ENCODE results near the gene GPR150.
A peak's percentile ranks its signal among the peaks of the same experiment; 100 is the strongest.

Gene GPR150

DNA sequence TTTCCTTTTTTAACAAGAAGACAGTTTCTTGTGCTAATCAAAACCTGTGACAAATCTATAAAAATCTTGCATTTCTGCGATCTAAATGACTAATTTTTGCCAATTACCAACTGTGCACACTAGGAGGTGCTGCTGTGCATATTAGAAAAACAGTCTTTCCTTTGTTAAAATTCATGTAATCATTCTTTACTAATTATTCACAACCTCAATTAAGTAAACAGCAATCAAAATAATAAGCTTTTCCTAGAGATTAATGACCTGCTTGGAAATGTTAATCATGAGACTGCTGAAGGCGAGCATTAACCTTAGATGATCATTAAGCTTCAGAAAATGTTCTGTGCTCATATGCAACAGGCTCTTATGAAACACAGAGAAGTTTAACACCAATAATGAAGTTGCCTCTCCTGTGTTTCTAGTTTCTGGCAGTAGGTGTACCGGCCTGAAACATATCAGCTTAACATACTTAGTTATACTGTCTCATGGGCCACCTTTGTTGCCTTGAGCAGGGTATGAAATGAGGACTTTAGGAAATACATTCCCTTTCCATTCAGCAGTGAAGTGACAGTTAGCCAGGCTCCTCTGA is 44.4 kb downstream of the GPR150 start:
- FAIRE-seq, result peak; percentile 79
- DNase-seq (ENCODE audit: insufficient read length, low spot score), result no peak
- no peak for TF ChIP-seq POLR2A (IDR thresholded peaks at IDR 0.05; ENCODE audit: low read depth, low read length)
- TF ChIP-seq TAF1 (IDR thresholded peaks at IDR 0.05; ENCODE audit: low read depth, low read length), result no peak
- TF ChIP-seq POU2F2 (IDR thresholded peaks at IDR 0.05; ENCODE audit: low read depth, low read length), result no peak
- no peak for TF ChIP-seq POLR2AphosphoS5 (IDR thresholded peaks at IDR 0.05; ENCODE audit: low read depth, low read length)
- TF ChIP-seq PAX5 (IDR thresholded peaks at IDR 0.05; ENCODE audit: insufficient read depth, low read length, severe bottlenecking), result no peak
- TF ChIP-seq SPI1 (IDR thresholded peaks at IDR 0.05; ENCODE audit: low read depth, low read length), result no peak

DNA sequence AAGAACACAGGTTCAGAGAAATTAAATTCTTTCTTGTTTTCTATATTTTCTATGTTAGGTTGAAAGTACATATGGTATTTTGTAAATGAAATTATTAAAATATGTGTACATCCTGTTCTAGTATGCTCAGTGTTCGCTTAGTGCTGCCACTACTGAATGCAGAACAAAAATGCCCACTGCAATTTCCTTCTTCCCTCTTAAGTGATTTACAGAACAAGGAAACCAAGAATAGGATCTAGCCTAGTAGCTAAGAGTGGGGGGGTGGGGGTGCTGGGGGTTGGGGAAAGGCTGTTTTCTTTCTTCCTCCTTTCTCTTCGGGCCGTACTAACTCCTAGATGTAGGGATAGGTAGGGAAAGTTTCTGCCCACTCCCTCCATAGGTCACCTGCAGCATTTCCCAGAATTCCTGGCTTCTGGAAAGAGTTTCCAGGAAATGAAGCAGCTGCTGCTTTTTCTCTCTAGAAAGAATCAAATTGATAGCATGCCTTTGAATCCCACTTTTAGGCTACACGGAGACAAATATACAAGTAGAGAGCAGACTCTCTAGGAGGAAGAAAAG is 47.3 kb downstream of the GPR150 start:
- no peak for TF ChIP-seq POLR2AphosphoS5 (IDR thresholded peaks at IDR 0.05; ENCODE audit: low read depth, low read length)
- no peak for TF ChIP-seq PAX5 (IDR thresholded peaks at IDR 0.05; ENCODE audit: insufficient read depth, low read length, severe bottlenecking)
- TF ChIP-seq SPI1 (IDR thresholded peaks at IDR 0.05; ENCODE audit: low read depth, low read length), result no peak
- TF ChIP-seq POU2F2 (IDR thresholded peaks at IDR 0.05; ENCODE audit: low read depth, low read length), result no peak
- no peak for TF ChIP-seq TAF1 (IDR thresholded peaks at IDR 0.05; ENCODE audit: low read depth, low read length)
- TF ChIP-seq POLR2A (IDR thresholded peaks at IDR 0.05; ENCODE audit: low read depth, low read length), result no peak
- FAIRE-seq (no peak), DNase-seq (ENCODE audit: insufficient read length, low spot score) (no peak)

GRCh38 chr5:95667678-95668077 is 47.8 kb downstream of the GPR150 start:
- FAIRE-seq, result no peak
- TF ChIP-seq PAX5 (IDR thresholded peaks at IDR 0.05; ENCODE audit: insufficient read depth, low read length, severe bottlenecking), result no peak
- TF ChIP-seq POLR2A (IDR thresholded peaks at IDR 0.05; ENCODE audit: low read depth, low read length), result no peak
- TF ChIP-seq TAF1 (IDR thresholded peaks at IDR 0.05; ENCODE audit: low read depth, low read length), result no peak
- no peak for TF ChIP-seq SPI1 (IDR thresholded peaks at IDR 0.05; ENCODE audit: low read depth, low read length)
- TF ChIP-seq POLR2AphosphoS5 (IDR thresholded peaks at IDR 0.05; ENCODE audit: low read depth, low read length), result no peak
- TF ChIP-seq POU2F2 (IDR thresholded peaks at IDR 0.05; ENCODE audit: low read depth, low read length), result no peak

GRCh38 chr5:95668216-95668615 is 48.3 kb downstream of the GPR150 start:
- no peak for FAIRE-seq
- DNase-seq (ENCODE audit: insufficient read length, low spot score), result no peak
- TF ChIP-seq TAF1 (IDR thresholded peaks at IDR 0.05; ENCODE audit: low read depth, low read length) (no peak), POLR2AphosphoS5 (IDR thresholded peaks at IDR 0.05; ENCODE audit: low read depth, low read length) (no peak), POU2F2 (IDR thresholded peaks at IDR 0.05; ENCODE audit: low read depth, low read length) (no peak), POLR2A (IDR thresholded peaks at IDR 0.05; ENCODE audit: low read depth, low read length) (no peak), SPI1 (IDR thresholded peaks at IDR 0.05; ENCODE audit: low read depth, low read length) (no peak), PAX5 (IDR thresholded peaks at IDR 0.05; ENCODE audit: insufficient read depth, low read length, severe bottlenecking) (no peak)

More at GRCh38 chr5:95667678-95668077, 47.8 kb downstream of the GPR150 start:
- no peak for DNase-seq (ENCODE audit: insufficient read length, low spot score)

DNA sequence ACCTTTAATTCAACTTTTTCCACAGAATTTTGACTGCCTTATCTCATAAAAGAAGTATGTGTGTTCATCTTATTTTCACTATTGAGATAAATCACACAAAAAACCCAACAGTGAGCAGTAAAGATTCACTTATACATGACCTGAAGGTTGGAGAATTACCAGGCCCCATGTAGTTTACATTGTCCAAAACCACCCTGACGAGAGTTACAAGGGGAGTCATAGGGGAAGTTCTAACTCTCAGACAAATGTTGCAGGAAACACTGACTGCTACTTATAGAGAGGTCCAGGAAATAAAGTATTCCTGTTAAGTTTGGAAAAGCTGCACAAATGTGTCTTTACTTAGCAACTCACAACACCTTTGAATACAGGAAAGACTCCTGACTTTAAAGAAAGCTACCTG is 48.8 kb downstream of the GPR150 start:
- FAIRE-seq (no peak), DNase-seq (ENCODE audit: insufficient read length, low spot score) (no peak)
- TF ChIP-seq PAX5 (IDR thresholded peaks at IDR 0.05; ENCODE audit: insufficient read depth, low read length, severe bottlenecking), result no peak
- TF ChIP-seq POU2F2 (IDR thresholded peaks at IDR 0.05; ENCODE audit: low read depth, low read length), result no peak
- no peak for TF ChIP-seq POLR2A (IDR thresholded peaks at IDR 0.05; ENCODE audit: low read depth, low read length)
- TF ChIP-seq TAF1 (IDR thresholded peaks at IDR 0.05; ENCODE audit: low read depth, low read length), result no peak
- no peak for TF ChIP-seq POLR2AphosphoS5 (IDR thresholded peaks at IDR 0.05; ENCODE audit: low read depth, low read length)
- no peak for TF ChIP-seq SPI1 (IDR thresholded peaks at IDR 0.05; ENCODE audit: low read depth, low read length)

DNA sequence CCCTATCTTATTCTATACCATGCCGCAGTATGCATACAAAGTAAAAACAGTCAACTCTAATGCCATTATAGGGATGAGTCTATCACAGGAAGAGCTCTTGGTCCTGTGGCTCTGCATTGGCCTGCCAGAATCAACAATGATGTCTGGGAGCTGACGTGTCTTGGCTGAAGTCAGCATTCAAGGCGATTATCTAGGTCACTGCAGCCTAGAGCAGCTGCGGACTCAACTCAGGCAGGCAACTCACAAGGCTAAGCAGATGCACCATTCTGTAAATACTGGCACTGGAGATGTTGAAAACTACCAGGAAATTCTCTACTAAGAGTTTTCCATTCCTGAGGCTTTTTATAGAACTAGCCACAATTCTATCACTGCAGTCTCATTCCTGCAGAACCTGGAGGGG is 49.7 kb downstream of the GPR150 start:
- DNase-seq (ENCODE audit: insufficient read length, low spot score) (no peak), FAIRE-seq (no peak)
- TF ChIP-seq SPI1 (IDR thresholded peaks at IDR 0.05; ENCODE audit: low read depth, low read length), result no peak
- TF ChIP-seq TAF1 (IDR thresholded peaks at IDR 0.05; ENCODE audit: low read depth, low read length), result no peak
- no peak for TF ChIP-seq PAX5 (IDR thresholded peaks at IDR 0.05; ENCODE audit: insufficient read depth, low read length, severe bottlenecking)
- TF ChIP-seq POLR2AphosphoS5 (IDR thresholded peaks at IDR 0.05; ENCODE audit: low read depth, low read length), result no peak
- TF ChIP-seq POLR2A (IDR thresholded peaks at IDR 0.05; ENCODE audit: low read depth, low read length), result no peak
- no peak for TF ChIP-seq POU2F2 (IDR thresholded peaks at IDR 0.05; ENCODE audit: low read depth, low read length)

DNA sequence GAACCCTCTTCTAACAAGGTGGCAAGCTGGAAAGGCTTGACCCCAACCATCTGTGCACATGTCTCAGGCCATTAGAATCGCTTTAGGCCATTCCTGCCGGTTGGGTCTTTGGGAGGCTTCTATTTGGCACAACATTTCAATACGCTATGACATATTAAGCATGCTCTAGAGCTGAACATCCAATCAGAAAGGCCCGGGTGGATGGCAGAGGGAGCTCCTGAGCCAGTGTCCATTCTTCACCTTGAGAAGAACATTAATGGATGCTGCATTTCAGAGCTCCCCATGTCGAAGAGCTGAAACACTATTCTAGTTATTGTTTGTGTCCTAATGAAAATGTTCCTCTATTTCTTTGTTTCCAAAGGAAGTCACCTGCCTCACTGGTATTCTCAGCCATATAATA is 50.1 kb downstream of the GPR150 start:
- DNase-seq (ENCODE audit: insufficient read length, low spot score) (no peak), FAIRE-seq (no peak)
- TF ChIP-seq SPI1 (IDR thresholded peaks at IDR 0.05; ENCODE audit: low read depth, low read length) (no peak), PAX5 (IDR thresholded peaks at IDR 0.05; ENCODE audit: insufficient read depth, low read length, severe bottlenecking) (no peak), POU2F2 (IDR thresholded peaks at IDR 0.05; ENCODE audit: low read depth, low read length) (no peak), POLR2AphosphoS5 (IDR thresholded peaks at IDR 0.05; ENCODE audit: low read depth, low read length) (no peak), TAF1 (IDR thresholded peaks at IDR 0.05; ENCODE audit: low read depth, low read length) (no peak), POLR2A (IDR thresholded peaks at IDR 0.05; ENCODE audit: low read depth, low read length) (no peak)

GRCh38 chr5:95670568-95670967 is 50.7 kb downstream of the GPR150 start:
- DNase-seq (ENCODE audit: insufficient read length, low spot score) (no peak), FAIRE-seq (no peak)
- TF ChIP-seq POU2F2 (IDR thresholded peaks at IDR 0.05; ENCODE audit: low read depth, low read length), result no peak
- TF ChIP-seq POLR2A (IDR thresholded peaks at IDR 0.05; ENCODE audit: low read depth, low read length), result no peak
- TF ChIP-seq SPI1 (IDR thresholded peaks at IDR 0.05; ENCODE audit: low read depth, low read length), result no peak
- no peak for TF ChIP-seq TAF1 (IDR thresholded peaks at IDR 0.05; ENCODE audit: low read depth, low read length)
- TF ChIP-seq POLR2AphosphoS5 (IDR thresholded peaks at IDR 0.05; ENCODE audit: low read depth, low read length), result no peak
- TF ChIP-seq PAX5 (IDR thresholded peaks at IDR 0.05; ENCODE audit: insufficient read depth, low read length, severe bottlenecking), result no peak

Data from GM12891 (cell line).